ENCODE measurements around the gene GPR149. TPM values are rescaled to one million over a fixed set of nuclear protein-coding genes. Genes with fewer than 3 reads are reported as not detected.

GPR149 gene
- total RNA-seq, 1 experiment from 2014 or later, result not detected

DNA sequence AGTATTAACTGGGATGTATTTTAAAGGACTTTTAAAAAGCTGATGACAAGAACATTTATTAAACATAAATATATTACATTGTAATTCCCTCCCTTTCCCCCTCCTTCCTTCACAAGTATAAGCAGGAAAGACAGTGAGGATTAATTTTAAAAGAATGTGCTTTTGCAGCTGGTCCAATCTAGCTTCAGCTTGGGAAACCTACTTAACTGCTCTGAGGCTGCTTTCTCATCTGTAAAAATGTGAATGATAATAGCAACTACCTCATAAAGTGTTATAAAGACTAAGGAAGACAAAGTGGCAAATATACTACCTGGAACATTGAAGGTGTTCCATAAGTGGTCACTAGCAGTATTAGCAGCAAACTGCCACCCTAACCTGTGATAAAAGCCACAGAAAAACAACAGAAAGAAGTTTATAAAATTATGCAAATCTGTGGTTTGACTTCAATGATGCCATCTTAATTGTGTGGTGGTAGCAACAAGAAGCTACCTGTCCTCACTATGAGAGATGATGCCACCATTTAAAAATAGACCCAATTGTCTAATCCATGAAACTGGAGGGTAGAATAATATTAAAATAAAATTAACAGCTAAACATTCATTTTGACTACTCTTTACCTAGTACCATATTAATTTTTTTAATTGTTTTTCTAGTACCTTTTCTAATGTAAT, 125.7 kb downstream of the GPR149 start:
- no peak overlapping the region for H3K56ac ChIP-seq (ENCODE audit: insufficient read length, low read depth, low read length)
- no peak overlapping the region for H2BK120ac ChIP-seq (ENCODE audit: low read depth, low read length, poor library complexity, severe bottlenecking)
- Mint-ChIP-seq H3K27ac (no peak overlapping the region), H3K9me3 (no peaks in the 10 kb centered on the region), H3K27me3 (ENCODE audit: low read depth) (no peaks in the 10 kb centered on the region), H3K4me1 (no peaks in the 10 kb centered on the region), H3K36me3 (ENCODE audit: insufficient read depth in 1 of 3, low read depth in 3 of 3) (peaks cover 35 to 83% (median 81%) of the 10 kb centered on the region in 3 experiments; a peak in 6 of 7 replicates), H3K4me3 (no peak overlapping the region)
- no peak overlapping the region for H4K5ac ChIP-seq (ENCODE audit: insufficient read length, low read depth, low read length)
- no peak overlapping the region for H4K91ac ChIP-seq (ENCODE audit: insufficient read length, low read depth, low read length)
- no peak overlapping the region for H2BK15ac ChIP-seq (ENCODE audit: low read depth, low read length)
- H3T11ph ChIP-seq (ENCODE audit: low read length), result no peak overlapping the region
- H3K79me1 ChIP-seq (ENCODE audit: insufficient read depth, low read depth, low read length, poor library complexity, severe bottlenecking), result no peaks in the 10 kb centered on the region
- no peaks in the 10 kb centered on the region for H3K9me3 ChIP-seq (ENCODE audit: control insufficient read depth, low read depth, low read length)
- no peak overlapping the region for H2AK5ac ChIP-seq (ENCODE audit: insufficient read length, low read length)
- H4K8ac ChIP-seq (replicated peaks; ENCODE audit: insufficient read length, low read depth, low read length), result no peak overlapping the region
- H3K9ac ChIP-seq (ENCODE audit: extremely low read depth, insufficient read length, low read length), result no peak overlapping the region
- no peak overlapping the region for H2BK5ac ChIP-seq (ENCODE audit: insufficient read length, low read length)
- no peak overlapping the region for H3K23ac ChIP-seq (ENCODE audit: insufficient read length, low read depth, low read length)
- no peaks in the 10 kb centered on the region for H4K20me1 ChIP-seq (ENCODE audit: control insufficient read depth, insufficient read depth, insufficient read length)
- no peaks in the 10 kb centered on the region for H3K4me1 ChIP-seq (ENCODE audit: insufficient read depth, low read length)
- H2BK12ac ChIP-seq (ENCODE audit: insufficient read length, low read depth, low read length), result no peak overlapping the region
- no peaks in the 10 kb centered on the region for H3K27me3 ChIP-seq (ENCODE audit: insufficient read depth, low read length)
- no peak for DNase-seq
- H2AFZ ChIP-seq (ENCODE audit: low read length), result no peak overlapping the region
- TF ChIP-seq, protein P1, sequence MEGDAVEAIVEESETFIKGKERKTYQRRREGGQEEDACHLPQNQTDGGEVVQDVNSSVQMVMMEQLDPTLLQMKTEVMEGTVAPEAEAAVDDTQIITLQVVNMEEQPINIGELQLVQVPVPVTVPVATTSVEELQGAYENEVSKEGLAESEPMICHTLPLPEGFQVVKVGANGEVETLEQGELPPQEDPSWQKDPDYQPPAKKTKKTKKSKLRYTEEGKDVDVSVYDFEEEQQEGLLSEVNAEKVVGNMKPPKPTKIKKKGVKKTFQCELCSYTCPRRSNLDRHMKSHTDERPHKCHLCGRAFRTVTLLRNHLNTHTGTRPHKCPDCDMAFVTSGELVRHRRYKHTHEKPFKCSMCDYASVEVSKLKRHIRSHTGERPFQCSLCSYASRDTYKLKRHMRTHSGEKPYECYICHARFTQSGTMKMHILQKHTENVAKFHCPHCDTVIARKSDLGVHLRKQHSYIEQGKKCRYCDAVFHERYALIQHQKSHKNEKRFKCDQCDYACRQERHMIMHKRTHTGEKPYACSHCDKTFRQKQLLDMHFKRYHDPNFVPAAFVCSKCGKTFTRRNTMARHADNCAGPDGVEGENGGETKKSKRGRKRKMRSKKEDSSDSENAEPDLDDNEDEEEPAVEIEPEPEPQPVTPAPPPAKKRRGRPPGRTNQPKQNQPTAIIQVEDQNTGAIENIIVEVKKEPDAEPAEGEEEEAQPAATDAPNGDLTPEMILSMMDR (conservative IDR thresholded peaks at IDR 0.05), result no peak
- H3K14ac ChIP-seq (ENCODE audit: insufficient read depth, low read length), result no peak overlapping the region
- H3K23me2 ChIP-seq (ENCODE audit: insufficient read length, low read depth, low read length, poor library complexity, severe bottlenecking), result no peaks in the 10 kb centered on the region
- no peak overlapping the region for H3K4ac ChIP-seq (ENCODE audit: low read depth, low read length)
- H3K79me2 ChIP-seq (ENCODE audit: insufficient read depth, low read length), result no peaks in the 10 kb centered on the region; the same call in 1 of the 2 replicates
- H3K27ac ChIP-seq (ENCODE audit: insufficient read length, low read depth, low read length), result no peak overlapping the region
- H2BK20ac ChIP-seq (ENCODE audit: low read depth, low read length, poor library complexity, severe bottlenecking), result no peak overlapping the region
- H3K4me2 ChIP-seq (ENCODE audit: insufficient read depth, insufficient read length, low read length), result no peak overlapping the region
- no peak overlapping the region for H3K18ac ChIP-seq (ENCODE audit: insufficient read length, low read depth, low read length)
